HL-60 (cell line): ENCODE measurements around the gene S1PR2.

Experiments
- POLR2AphosphoS5 ChIP-seq: IDR thresholded peaks from 2 replicates; pipeline ENCODE4 v1.6.1; 2012; ENCODE audit warnings: low read depth
- TF ChIP-seq, protein P1 (sequence below): IDR thresholded peaks from one replicate; pipeline ENCODE4 v1.5.1; 2011; ENCODE audit warnings: low read length, control low read depth, inconsistent platforms; ENCODE audit not compliant: insufficient read depth

DNA sequence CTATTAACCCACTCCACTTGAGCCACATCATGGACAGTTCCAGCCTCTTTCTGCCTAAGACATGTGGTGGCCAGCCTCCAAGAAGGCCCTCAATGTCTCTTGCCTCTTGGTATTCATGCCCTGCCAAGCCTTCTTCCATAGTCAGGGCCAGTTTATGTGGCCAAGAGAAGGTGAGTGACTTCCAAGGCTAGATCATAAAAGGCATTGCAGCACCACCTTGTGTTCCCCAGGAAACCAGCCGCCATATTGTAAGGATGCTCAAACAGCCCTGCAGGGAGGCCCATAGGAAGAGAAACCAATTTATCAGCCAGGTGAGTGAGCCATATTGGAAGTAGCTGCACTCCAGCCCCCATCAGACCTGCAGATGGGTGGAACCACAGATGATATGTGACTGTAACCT is 24.1 kb downstream of the S1PR2 start:
- TF ChIP-seq, protein P1, sequence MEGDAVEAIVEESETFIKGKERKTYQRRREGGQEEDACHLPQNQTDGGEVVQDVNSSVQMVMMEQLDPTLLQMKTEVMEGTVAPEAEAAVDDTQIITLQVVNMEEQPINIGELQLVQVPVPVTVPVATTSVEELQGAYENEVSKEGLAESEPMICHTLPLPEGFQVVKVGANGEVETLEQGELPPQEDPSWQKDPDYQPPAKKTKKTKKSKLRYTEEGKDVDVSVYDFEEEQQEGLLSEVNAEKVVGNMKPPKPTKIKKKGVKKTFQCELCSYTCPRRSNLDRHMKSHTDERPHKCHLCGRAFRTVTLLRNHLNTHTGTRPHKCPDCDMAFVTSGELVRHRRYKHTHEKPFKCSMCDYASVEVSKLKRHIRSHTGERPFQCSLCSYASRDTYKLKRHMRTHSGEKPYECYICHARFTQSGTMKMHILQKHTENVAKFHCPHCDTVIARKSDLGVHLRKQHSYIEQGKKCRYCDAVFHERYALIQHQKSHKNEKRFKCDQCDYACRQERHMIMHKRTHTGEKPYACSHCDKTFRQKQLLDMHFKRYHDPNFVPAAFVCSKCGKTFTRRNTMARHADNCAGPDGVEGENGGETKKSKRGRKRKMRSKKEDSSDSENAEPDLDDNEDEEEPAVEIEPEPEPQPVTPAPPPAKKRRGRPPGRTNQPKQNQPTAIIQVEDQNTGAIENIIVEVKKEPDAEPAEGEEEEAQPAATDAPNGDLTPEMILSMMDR: no peak
- TF ChIP-seq POLR2AphosphoS5: no peak
